CD14-positive monocyte (primary cell): ENCODE results near the gene ST6GALNAC3. TPM values are rescaled to one million over a fixed set of nuclear protein-coding genes. Genes with fewer than 3 reads are reported as not detected.

Source experiments
- DNase-seq, 3 donors: peaks; one replicate each; pipeline ENCODE4 v3.0.0-alpha.2; 2011 to 2022
- H2AFZ ChIP-seq: 2 replicates; pipeline ENCODE4 v1.6.0; 2012; ENCODE audit warnings: mild to moderate bottlenecking, low read depth, low read length, inconsistent platforms; ENCODE audit not compliant: insufficient read depth, poor library complexity, severe bottlenecking
- H3K27ac ChIP-seq, 2 donors: 1 replicate in 1 of 2; 2 replicates in 1 of 2; pipeline ENCODE4 v1.5.1; 2012 to 2013; ENCODE audit warnings: low read length in 2 of 2, control low read depth in 1 of 2, inconsistent platforms in 1 of 2, low read depth in 1 of 2, mild to moderate bottlenecking in 1 of 2
- H3K27me3 ChIP-seq, 2 donors: one replicate each; pipeline versions ENCODE4 v1.6.0 to v1.6.1; 2011 to 2013; ENCODE audit warnings: low read length in 2 of 2; ENCODE audit not compliant: control insufficient read depth in 2 of 2, insufficient read depth in 2 of 2
- H3K36me3 ChIP-seq, 2 donors: replicated peaks in 1 of 2; 1 replicate in 1 of 2; 2 replicates in 1 of 2; pipeline versions ENCODE4 v1.5.1 to v1.6.1; 2012 to 2013; ENCODE audit warnings: low read length in 2 of 2, control low read depth in 1 of 2, inconsistent platforms in 1 of 2, mild to moderate bottlenecking in 1 of 2; ENCODE audit not compliant: insufficient read depth in 2 of 2, control insufficient read depth in 1 of 2
- H3K4me1 ChIP-seq, 2 donors: 1 replicate in 1 of 2; 2 replicates in 1 of 2; pipeline versions ENCODE4 v1.5.1 to v1.6.1; 2012 to 2013; ENCODE audit warnings: low read length in 2 of 2, control low read depth in 1 of 2, inconsistent platforms in 1 of 2, mild to moderate bottlenecking in 1 of 2, moderate library complexity in 1 of 2; ENCODE audit not compliant: insufficient read depth in 2 of 2, control insufficient read depth in 1 of 2
- H3K4me2 ChIP-seq: replicated peaks from 2 replicates; pipeline ENCODE3; 2012; ENCODE audit warnings: low read length, moderate library complexity, mild to moderate bottlenecking; ENCODE audit not compliant: poor library complexity, severe bottlenecking; ENCODE audit errors: extremely low read depth
- H3K4me3 ChIP-seq, 3 experiments: fragments of 200-600 bp in 1 of 3; sonication (generic) in 1 of 3; replicated peaks in 1 of 3; 1 replicate in 2 of 3; 2 replicates in 1 of 3; pipeline ENCODE4 v1.5.1; 2011 to 2013; ENCODE audit warnings: low read length in 3 of 3, mild to moderate bottlenecking in 3 of 3, control low read depth in 2 of 3, low read depth in 2 of 3, inconsistent platforms in 1 of 3, moderate library complexity in 1 of 3
- H3K79me2 ChIP-seq: 2 replicates; pipeline ENCODE4 v1.6.0; 2012; ENCODE audit warnings: mild to moderate bottlenecking, control low read depth, inconsistent platforms, low read length, moderate library complexity; ENCODE audit not compliant: insufficient read depth
- H3K9ac ChIP-seq: 2 replicates; pipeline ENCODE4 v1.6.0; 2017; ENCODE audit warnings: low read length, mild to moderate bottlenecking; ENCODE audit not compliant: insufficient read depth, poor library complexity, severe bottlenecking
- H3K9me3 ChIP-seq, 2 donors: replicated peaks in 1 of 2; 1 replicate in 1 of 2; 2 replicates in 1 of 2; pipeline versions ENCODE4 v1.5.1 to v1.6.1; 2012 to 2013; ENCODE audit warnings: low read length in 2 of 2, control low read depth in 1 of 2; ENCODE audit not compliant: control insufficient read depth in 1 of 2, insufficient read depth in 1 of 2
- H4K20me1 ChIP-seq: 2 replicates; pipeline ENCODE4 v1.6.0; 2012; ENCODE audit warnings: mild to moderate bottlenecking, low read length, control low read depth, moderate library complexity; ENCODE audit not compliant: insufficient read depth
- H3K27ac Mint-ChIP-seq, 7 donors: one replicate each; pipeline ENCODE4 v1.8.0; 2020; ENCODE audit warnings: mild to moderate bottlenecking in 7 of 7, mixed read lengths in 7 of 7, moderate library complexity in 6 of 7, inconsistent platforms in 2 of 7
- H3K27me3 Mint-ChIP-seq, 3 donors: one replicate each; pipeline ENCODE4 v1.8.0; 2021 to 2022; ENCODE audit warnings: low read depth in 3 of 3, mild to moderate bottlenecking in 3 of 3, mixed read lengths in 3 of 3, moderate library complexity in 3 of 3, inconsistent platforms in 1 of 3
- H3K36me3 Mint-ChIP-seq, 2 donors: one replicate each; pipeline ENCODE4 v1.8.0; 2020; ENCODE audit warnings: mixed read lengths in 2 of 2, inconsistent platforms in 1 of 2, mild to moderate bottlenecking in 1 of 2
- H3K4me1 Mint-ChIP-seq: one replicate; pipeline ENCODE4 v1.8.0; 2020; ENCODE audit warnings: mild to moderate bottlenecking, mixed read lengths
- H3K4me3 Mint-ChIP-seq, 2 donors: one replicate each; pipeline ENCODE4 v1.8.0; 2020; ENCODE audit warnings: mild to moderate bottlenecking in 2 of 2, mixed read lengths in 2 of 2, moderate library complexity in 1 of 2
- H3K9me3 Mint-ChIP-seq, 7 donors: one replicate each; pipeline ENCODE4 v1.8.0; 2020 to 2022; ENCODE audit warnings: mixed read lengths in 7 of 7, mild to moderate bottlenecking in 6 of 7, moderate library complexity in 6 of 7, inconsistent platforms in 2 of 7
- WGBS: methylation state at CpG from one replicate; pipeline ENCODE4 v1.1.5; 2013; ENCODE audit warnings: missing lambda C conversion rate; ENCODE audit not compliant: insufficient coverage; 5-methylcytosine and 5-hydroxymethylcytosine counted together
- intact Hi-C, 2 donors: fragments of 100-400 bp; cut with micrococcal nuclease; formaldehyde crosslinking; loops; one replicate each; pipeline versions ENCODE4 v1.15.0 to v1.15.1; 2023
- polyA plus RNA-seq, 3 donors: library from polyadenylated mRNA; depleted of rRNA in 1 of 3; unstranded in 2 of 3; stranded (reverse) in 1 of 3; fragments of 300-500 nt in 2 of 3; fragments of >200 nt in 1 of 3; fragmentation: Illumina TruSeq in 2 of 3; gene quantifications; 1 replicate in 2 of 3; 2 replicates in 1 of 3; pipeline ENCODE4 v1.2.3, GENCODE V29; 2012 to 2021
- TF ChIP-seq, protein P1 (sequence below): fragments of 200-600 bp; IDR thresholded peaks from one replicate; pipeline ENCODE4 v1.8.0; 2022; ENCODE audit warnings: antibody characterized with exemption, mild to moderate bottlenecking

Gene ST6GALNAC3
- polyA plus RNA-seq, 3 donors: 6.5 to 9.2 (median 7.6) TPM

DNA sequence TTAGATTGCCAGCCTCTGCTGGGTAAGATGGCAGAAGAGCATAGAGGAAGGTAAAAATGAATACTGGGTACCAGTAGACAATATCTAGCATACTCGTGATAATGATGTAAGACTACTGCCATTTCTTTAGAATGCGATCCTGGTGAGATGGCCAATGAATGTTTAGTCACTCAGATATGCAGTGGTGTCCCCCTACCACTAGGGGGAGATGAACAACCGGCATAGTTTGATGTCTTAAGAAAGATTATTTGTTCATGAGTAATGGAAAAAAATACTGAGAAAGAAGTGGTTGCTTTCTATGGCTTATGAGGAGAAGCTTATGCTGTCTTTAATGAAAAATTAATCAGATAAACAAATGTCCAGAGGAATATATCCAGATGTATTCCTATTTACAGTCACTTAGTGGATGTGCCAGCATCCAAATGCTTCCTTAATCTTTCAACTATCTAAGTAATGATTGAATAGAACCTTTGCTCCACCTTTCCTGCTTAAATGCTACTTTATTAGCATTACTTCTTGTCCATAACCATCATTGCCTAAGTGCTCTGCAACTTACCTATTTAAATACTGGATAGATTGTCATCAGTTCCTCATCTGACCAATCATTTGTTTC, 256.6 kb downstream of the ST6GALNAC3 start:
- Histone ChIP-seq H3K4me3 (no peak overlapping the region), H3K27me3 (no peaks in the 10 kb centered on the region), H3K36me3 (no peaks in the 10 kb centered on the region), H3K9ac (no peak overlapping the region), H3K4me1 (no peaks in the 10 kb centered on the region), H3K4me2 (no peak overlapping the region), H3K27ac (no peak overlapping the region), H3K79me2 (no peaks in the 10 kb centered on the region), H2AFZ (no peak overlapping the region), H4K20me1 (no peaks in the 10 kb centered on the region), H3K9me3 (no peaks in the 10 kb centered on the region)
- H3K27ac Mint-ChIP-seq: peak overlapping the region in 1 of 7 donors; percentile 5
- TF ChIP-seq, protein P1, sequence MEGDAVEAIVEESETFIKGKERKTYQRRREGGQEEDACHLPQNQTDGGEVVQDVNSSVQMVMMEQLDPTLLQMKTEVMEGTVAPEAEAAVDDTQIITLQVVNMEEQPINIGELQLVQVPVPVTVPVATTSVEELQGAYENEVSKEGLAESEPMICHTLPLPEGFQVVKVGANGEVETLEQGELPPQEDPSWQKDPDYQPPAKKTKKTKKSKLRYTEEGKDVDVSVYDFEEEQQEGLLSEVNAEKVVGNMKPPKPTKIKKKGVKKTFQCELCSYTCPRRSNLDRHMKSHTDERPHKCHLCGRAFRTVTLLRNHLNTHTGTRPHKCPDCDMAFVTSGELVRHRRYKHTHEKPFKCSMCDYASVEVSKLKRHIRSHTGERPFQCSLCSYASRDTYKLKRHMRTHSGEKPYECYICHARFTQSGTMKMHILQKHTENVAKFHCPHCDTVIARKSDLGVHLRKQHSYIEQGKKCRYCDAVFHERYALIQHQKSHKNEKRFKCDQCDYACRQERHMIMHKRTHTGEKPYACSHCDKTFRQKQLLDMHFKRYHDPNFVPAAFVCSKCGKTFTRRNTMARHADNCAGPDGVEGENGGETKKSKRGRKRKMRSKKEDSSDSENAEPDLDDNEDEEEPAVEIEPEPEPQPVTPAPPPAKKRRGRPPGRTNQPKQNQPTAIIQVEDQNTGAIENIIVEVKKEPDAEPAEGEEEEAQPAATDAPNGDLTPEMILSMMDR: peak; percentile 96
- H3K9me3 Mint-ChIP-seq: no peaks in the 10 kb centered on the region
- WGBS: no CpG with 5 or more reads among the region's 3 CpGs
- H3K4me1 Mint-ChIP-seq: no peaks in the 10 kb centered on the region
- peak; percentile 17 to 49 (median 39) for DNase-seq
- no peak overlapping the region for H3K4me3 Mint-ChIP-seq
- no peaks in the 10 kb centered on the region for H3K36me3 Mint-ChIP-seq
- intact Hi-C loops: no loop called here
- H3K27me3 Mint-ChIP-seq: peaks cover 0 to 1% (median 1%) of the 10 kb centered on the region in 3 donors

DNA sequence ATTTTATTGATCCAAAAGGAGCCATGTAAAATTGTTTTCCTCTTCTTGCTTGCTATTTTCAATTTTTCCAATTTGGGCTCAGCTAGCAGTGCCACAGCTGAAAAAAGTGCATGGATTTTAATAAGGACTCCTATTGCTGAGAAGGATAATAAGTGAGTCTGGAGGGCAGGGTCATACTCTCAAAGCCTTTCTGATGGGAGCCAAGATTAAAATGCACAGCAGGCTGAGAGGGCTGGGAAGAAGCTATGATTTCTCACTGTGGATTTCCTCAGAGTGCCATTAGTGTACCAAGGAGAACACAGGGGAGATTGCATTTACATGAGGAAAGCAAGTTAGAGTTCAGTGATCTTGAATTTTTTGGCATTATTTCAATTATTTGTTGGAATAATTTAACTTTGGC, 261.3 kb downstream of the ST6GALNAC3 start:
- Mint-ChIP-seq H3K36me3 (no peaks in the 10 kb centered on the region), H3K27ac (no peak overlapping the region), H3K4me1 (no peaks in the 10 kb centered on the region), H3K27me3 (peaks cover 0 to 3% (median 2%) of the 10 kb centered on the region in 3 donors), H3K9me3 (peaks cover 0 to 2% (median 0%) of the 10 kb centered on the region in 7 donors), H3K4me3 (no peak overlapping the region)
- H3K4me1 ChIP-seq: no peaks in the 10 kb centered on the region
- H3K9me3 ChIP-seq: no peaks in the 10 kb centered on the region
- no peak overlapping the region for H2AFZ ChIP-seq
- no peak overlapping the region for H3K9ac ChIP-seq
- H3K36me3 ChIP-seq: no peaks in the 10 kb centered on the region
- H3K4me3 ChIP-seq: no peak overlapping the region
- DNase-seq: no peak
- H4K20me1 ChIP-seq: no peaks in the 10 kb centered on the region
- intact Hi-C loops: no loop called here
- no peak overlapping the region for H3K27ac ChIP-seq
- H3K27me3 ChIP-seq: no peaks in the 10 kb centered on the region
- TF ChIP-seq, protein P1: no peak
- H3K4me2 ChIP-seq: no peak overlapping the region
- no peaks in the 10 kb centered on the region for H3K79me2 ChIP-seq
